ENCODE data around the gene FHOD1. TPM values are rescaled to one million over a fixed set of nuclear protein-coding genes. Genes with fewer than 3 reads are reported as not detected.

Gene FHOD1
- polyA plus RNA-seq, 1 of the 3 experiments (the other 2 are of a cell fraction) = 70.9 TPM

- peak overlapping the region; percentile 100 for H3K4me2 ChIP-seq
- no peak for DNase-seq
- H3K27ac ChIP-seq (ENCODE audit: low read depth in 2 of 2, low read length in 1 of 2) = no peak overlapping the region; a peak in 1 of 4 replicates
- no peaks in the 10 kb centered on the region for H3K27me3 ChIP-seq (ENCODE audit: insufficient read depth)
- CTCF ChIA-PET = interaction anchor here (0.9 to 1.8 kb wide), 3 partner anchors 9 to 39 kb away, joined by 3 to 8 read pairs (median 3); no protein-coding TSS in a partner anchor
- no peak overlapping the region for H2AFZ ChIP-seq (ENCODE audit: low read depth)
- no peaks in the 10 kb centered on the region for H3K9me3 ChIP-seq
- H3K36me3 ChIP-seq (replicated peaks in 1 of 2; ENCODE audit: control insufficient read depth in 1 of 2, insufficient read depth in 2 of 2, low read length in 1 of 2) = peaks cover 34 to 60% of the 10 kb centered on the region in 2 experiments
- H3K4me1 ChIP-seq (ENCODE audit: control insufficient read depth in 1 of 2, insufficient read depth in 2 of 2, low read depth in 1 of 2, low read length in 1 of 2) = peaks cover 8 to 25% of the 10 kb centered on the region in 2 experiments; a peak in 3 of 4 replicates
- H3K4me3 ChIP-seq (ENCODE audit: low read depth in 2 of 2, low read length in 1 of 2) = no peak overlapping the region
- 96% methylated on average over 4 of the region's 6 CpGs for WGBS (ENCODE audit: low lambda C conversion rate)
- TF ChIP-seq FOSL2 (IDR thresholded peaks at IDR 0.05; ENCODE audit: borderline replicate concordance, low read depth) = no peak
- no peak for TF ChIP-seq FOXM1 (IDR thresholded peaks at IDR 0.05; ENCODE audit: low read depth)
- no peak for TF ChIP-seq EZH2phosphoT487 (IDR thresholded peaks at IDR 0.05; ENCODE audit: borderline replicate concordance, low read depth)
- TF ChIP-seq FOXJ3 (CRISPR knock-in tag; IDR thresholded peaks at IDR 0.05) = no peak
- TF ChIP-seq GATA2 (CRISPR knock-in tag; IDR thresholded peaks at IDR 0.05) = no peak
- TF ChIP-seq NRF1 (IDR thresholded peaks at IDR 0.05; ENCODE audit: low read depth, low read length) = no peak
- no peak for TF ChIP-seq RAD21 (IDR thresholded peaks at IDR 0.05; ENCODE audit: low read length)
- TF ChIP-seq RFX5 (IDR thresholded peaks at IDR 0.05; ENCODE audit: low read length) = no peak
- no peak for TF ChIP-seq GABPA (IDR thresholded peaks at IDR 0.05; ENCODE audit: low read depth)
- TF ChIP-seq ZBTB33 (IDR thresholded peaks at IDR 0.05; ENCODE audit: borderline replicate concordance, low read depth) = no peak
- TF ChIP-seq MXI1 (IDR thresholded peaks at IDR 0.05; ENCODE audit: low read depth, low read length) = no peak
- no peak for TF ChIP-seq NFIC (IDR thresholded peaks at IDR 0.05; ENCODE audit: borderline replicate concordance)
- no peak for TF ChIP-seq PBX3 (IDR thresholded peaks at IDR 0.05)
- TF ChIP-seq ELF1 (IDR thresholded peaks at IDR 0.05) = no peak
- TF ChIP-seq, protein P1, sequence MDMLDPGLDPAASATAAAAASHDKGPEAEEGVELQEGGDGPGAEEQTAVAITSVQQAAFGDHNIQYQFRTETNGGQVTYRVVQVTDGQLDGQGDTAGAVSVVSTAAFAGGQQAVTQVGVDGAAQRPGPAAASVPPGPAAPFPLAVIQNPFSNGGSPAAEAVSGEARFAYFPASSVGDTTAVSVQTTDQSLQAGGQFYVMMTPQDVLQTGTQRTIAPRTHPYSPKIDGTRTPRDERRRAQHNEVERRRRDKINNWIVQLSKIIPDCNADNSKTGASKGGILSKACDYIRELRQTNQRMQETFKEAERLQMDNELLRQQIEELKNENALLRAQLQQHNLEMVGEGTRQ (IDR thresholded peaks at IDR 0.05; ENCODE audit: borderline replicate concordance, low read depth, low read length) = no peak
- no peak for TF ChIP-seq USF1 (IDR thresholded peaks at IDR 0.05; ENCODE audit: borderline replicate concordance, low read depth)
- no peak for TF ChIP-seq MEF2A (IDR thresholded peaks at IDR 0.05; ENCODE audit: borderline replicate concordance, low read depth)
- TF ChIP-seq SMC3 (IDR thresholded peaks at IDR 0.05; ENCODE audit: low read depth, low read length) = no peak
- no peak for TF ChIP-seq REST (IDR thresholded peaks at IDR 0.05; ENCODE audit: low read depth, low read length)
- peaks cover 21% of the 10 kb centered on the region for H4K20me1 ChIP-seq (ENCODE audit: insufficient read depth)
- POLR2A ChIA-PET = interaction anchor here (0.7 to 2.9 kb wide), 2 partner anchors 13 to 21 kb away, joined by 3 to 8 read pairs; no protein-coding TSS in a partner anchor
- H3F3A ChIP-seq (replicated peaks; ENCODE audit: insufficient read depth) = peaks cover 31% of the 10 kb centered on the region
- no peaks in the 10 kb centered on the region for H3K9me2 ChIP-seq
- H3K79me2 ChIP-seq (ENCODE audit: insufficient read depth) = peaks cover 50% of the 10 kb centered on the region
- H3K9ac ChIP-seq = no peak overlapping the region
These were observed 53.0 kb downstream of the FHOD1 start for GRCh38 chr16:67194260-67194659.
